NCI-H2196 (cell line): ENCODE data around the gene TGM1.

ENCODE experiments used
- DNase-seq: peaks from one replicate; lab custom pipeline; 2025; ENCODE audit not compliant: unreplicated experiment; lab: John Stamatoyannopoulos, UW

Gene TGM1

GRCh38 chr14:24292118-24292807, 29.3 kb upstream of the TGM1 start:
- no peak for DNase-seq

GRCh38 chr14:24291446-24292117, 28.6 kb upstream of the TGM1 start:
- DNase-seq = no peak

- DNase-seq = no peak
These were observed 27.8 kb upstream of the TGM1 start for GRCh38 chr14:24290746-24291145.

GRCh38 chr14:24289649-24290280, 26.8 kb upstream of the TGM1 start:
- no peak for DNase-seq

GRCh38 chr14:24286996-24287395, 24.0 kb upstream of the TGM1 start:
- no peak for DNase-seq

GRCh38 chr14:24285351-24285750, 22.4 kb upstream of the TGM1 start:
- no peak for DNase-seq

- no peak for DNase-seq
These were observed 21.6 kb upstream of the TGM1 start for GRCh38 chr14:24284501-24285035.

GRCh38 chr14:24283796-24284460, 21.0 kb upstream of the TGM1 start:
- DNase-seq = no peak

GRCh38 chr14:24282736-24283135, 19.8 kb upstream of the TGM1 start:
- DNase-seq = no peak

GRCh38 chr14:24281636-24282035, 18.7 kb upstream of the TGM1 start:
- DNase-seq = no peak

- no peak for DNase-seq
These were observed 18.0 kb upstream of the TGM1 start for GRCh38 chr14:24280797-24281460.

- peak; percentile 18 for DNase-seq
These were observed 16.6 kb upstream of the TGM1 start for GRCh38 chr14:24279301-24280186.

- no peak for DNase-seq
These were observed 15.4 kb upstream of the TGM1 start for GRCh38 chr14:24278424-24278823.

GRCh38 chr14:24277606-24278321, 14.8 kb upstream of the TGM1 start:
- no peak for DNase-seq

- DNase-seq = no peak
These were observed 14.1 kb upstream of the TGM1 start for GRCh38 chr14:24277071-24277470.

GRCh38 chr14:24274101-24274543, 11.1 kb upstream of the TGM1 start:
- DNase-seq = peak; percentile 29

- no peak for DNase-seq
These were observed 10.5 kb upstream of the TGM1 start for GRCh38 chr14:24273422-24273998.

- DNase-seq = no peak
These were observed 9.5 kb upstream of the TGM1 start for GRCh38 chr14:24272467-24272866.

GRCh38 chr14:24271834-24272263, 8.9 kb upstream of the TGM1 start:
- DNase-seq = no peak
